T47D (cell line): Measurements from ENCODE around the gene SLC7A14.

Experiments used
- DNase-seq, 2 experiments: peaks; one replicate each; pipeline versions ENCODE4 v3.0.0 to v3.0.0-alpha.2; 2011 to 2012; ENCODE audit warnings: low read depth in 1 of 2, low spot score in 1 of 2
- JUND ChIP-seq: IDR thresholded peaks from 2 replicates; pipeline ENCODE4 v1.6.1; 2012; ENCODE audit warnings: low read depth
- in situ Hi-C: cut with HindIII; loops from 2 replicates; pipeline ENCODE4 v1.10.0; 2016; ENCODE audit warnings: low sequenced_read_pairs, low pct_unique_long_range_greater_than_20kb

Gene SLC7A14

GRCh38 chr3:170585937-170586310 lies at the start of gene SLC7A14:
SLC7A14 (minus strand) TSS chr3:170586075; CDS start chr3:170526936, 59,139 bp downstream.
- no peak for DNase-seq
- TF ChIP-seq JUND, result no peak
- in situ Hi-C loops, result no loop called here

- TF ChIP-seq JUND, result no peak
- DNase-seq, result no peak
- in situ Hi-C loops, result no loop called here
Measured at GRCh38 chr3:170635385-170635735, 49.5 kb upstream of the SLC7A14 start.

DNA sequence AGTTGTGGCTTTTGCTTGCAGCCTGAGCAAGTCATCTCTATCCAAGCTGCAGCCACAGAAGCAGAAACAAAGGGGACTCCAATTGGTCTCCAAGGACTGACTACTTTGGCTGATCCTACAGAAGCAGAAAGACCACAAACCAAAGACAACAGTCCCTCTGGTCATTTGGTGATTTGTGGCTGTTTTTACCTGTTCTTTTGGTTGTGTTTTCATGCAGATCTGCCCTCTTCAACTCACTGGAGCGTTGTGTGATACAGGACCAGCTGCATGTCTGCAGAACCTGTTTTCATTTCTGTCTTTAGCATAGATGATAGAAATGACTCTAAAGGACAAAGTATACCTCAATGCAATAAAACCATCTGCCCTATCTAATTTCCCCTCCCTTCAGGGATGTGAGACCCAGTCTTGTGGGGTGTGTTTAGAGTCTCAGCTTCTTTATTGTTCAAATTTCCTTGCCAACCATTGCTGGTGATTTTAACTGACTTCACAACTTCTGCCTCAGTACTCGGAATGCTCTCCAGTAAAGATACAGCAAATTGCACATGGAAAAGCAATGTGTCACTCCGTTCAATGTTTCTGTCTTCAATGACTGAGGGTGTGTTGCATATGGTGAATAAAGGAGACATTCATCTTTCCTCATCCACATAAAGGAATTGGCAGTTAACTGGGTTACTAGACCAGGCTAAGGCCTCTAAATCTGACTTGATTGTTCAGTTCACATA lies 48.9 kb upstream of the SLC7A14 start:
- in situ Hi-C loops, result no loop called here
- DNase-seq, result no peak

DNA sequence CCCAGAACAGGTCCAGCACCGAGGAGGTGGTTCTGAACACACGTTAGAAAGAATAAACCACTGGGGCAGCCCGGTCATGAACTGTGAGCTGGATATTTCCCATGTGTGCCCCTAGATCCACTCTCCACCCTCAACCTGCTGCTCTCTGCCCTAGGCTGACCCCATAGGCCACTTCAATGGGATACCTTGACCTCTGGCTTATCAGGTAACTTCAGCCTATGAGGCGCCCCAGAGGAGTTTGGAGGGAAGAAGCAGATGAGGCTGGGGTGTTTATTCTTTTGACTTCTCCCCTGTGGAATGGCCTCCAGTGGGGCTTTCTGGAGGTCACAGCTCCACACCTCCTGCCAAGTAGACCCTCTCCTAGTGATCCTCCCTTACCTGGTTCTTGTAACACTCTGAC lies 47.7 kb upstream of the SLC7A14 start:
- in situ Hi-C loops, result no loop called here
- no peak for DNase-seq
- TF ChIP-seq JUND, result no peak

More for the DNA sequence above, 48.9 kb upstream of the SLC7A14 start:
- TF ChIP-seq JUND, result no peak

DNA sequence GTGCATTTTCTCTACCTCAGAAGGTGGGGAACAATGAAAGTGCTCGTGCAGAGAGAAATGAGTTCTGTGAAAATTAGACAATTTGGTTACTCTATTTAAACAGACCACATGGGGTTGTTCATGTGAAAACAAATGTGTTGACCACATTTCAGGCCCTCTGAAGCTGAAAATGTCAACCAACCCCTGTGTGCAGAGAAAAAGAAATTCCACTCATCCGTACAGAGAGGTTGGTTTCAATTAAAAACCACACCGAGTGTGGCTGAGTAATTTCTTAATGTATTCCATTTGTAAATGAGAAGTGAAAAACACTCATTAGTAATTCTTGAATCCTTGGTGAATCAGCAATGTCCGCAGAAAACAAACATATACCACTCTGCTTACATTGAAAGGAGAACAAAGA lies 46.9 kb upstream of the SLC7A14 start:
- DNase-seq, result no peak
- TF ChIP-seq JUND, result no peak
- in situ Hi-C loops, result no loop called here

GRCh38 chr3:170631755-170632488 lies 46.0 kb upstream of the SLC7A14 start:
- in situ Hi-C loops, result no loop called here
- TF ChIP-seq JUND, result no peak
- DNase-seq, result no peak

DNA sequence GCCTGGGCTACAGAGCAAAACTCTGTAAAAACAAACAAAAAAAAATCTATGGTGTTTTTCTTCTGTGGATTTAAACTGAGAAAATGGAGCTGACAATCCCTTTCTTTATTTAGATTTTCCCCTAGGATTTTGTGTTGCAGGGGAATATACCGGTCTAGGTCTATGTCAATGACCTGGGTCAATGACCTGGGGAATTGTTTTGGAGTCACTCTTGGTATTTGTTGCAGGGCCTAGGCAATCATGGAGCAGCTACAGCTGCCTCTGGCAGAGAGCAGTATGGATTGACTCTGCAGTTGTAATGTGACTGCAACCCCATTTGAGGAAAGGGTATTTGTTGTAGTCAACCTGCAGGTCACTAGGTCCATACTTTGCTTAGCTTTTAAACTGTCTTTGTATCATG lies 37.6 kb upstream of the SLC7A14 start:
- in situ Hi-C loops, result no loop called here
- no peak for TF ChIP-seq JUND

DNA sequence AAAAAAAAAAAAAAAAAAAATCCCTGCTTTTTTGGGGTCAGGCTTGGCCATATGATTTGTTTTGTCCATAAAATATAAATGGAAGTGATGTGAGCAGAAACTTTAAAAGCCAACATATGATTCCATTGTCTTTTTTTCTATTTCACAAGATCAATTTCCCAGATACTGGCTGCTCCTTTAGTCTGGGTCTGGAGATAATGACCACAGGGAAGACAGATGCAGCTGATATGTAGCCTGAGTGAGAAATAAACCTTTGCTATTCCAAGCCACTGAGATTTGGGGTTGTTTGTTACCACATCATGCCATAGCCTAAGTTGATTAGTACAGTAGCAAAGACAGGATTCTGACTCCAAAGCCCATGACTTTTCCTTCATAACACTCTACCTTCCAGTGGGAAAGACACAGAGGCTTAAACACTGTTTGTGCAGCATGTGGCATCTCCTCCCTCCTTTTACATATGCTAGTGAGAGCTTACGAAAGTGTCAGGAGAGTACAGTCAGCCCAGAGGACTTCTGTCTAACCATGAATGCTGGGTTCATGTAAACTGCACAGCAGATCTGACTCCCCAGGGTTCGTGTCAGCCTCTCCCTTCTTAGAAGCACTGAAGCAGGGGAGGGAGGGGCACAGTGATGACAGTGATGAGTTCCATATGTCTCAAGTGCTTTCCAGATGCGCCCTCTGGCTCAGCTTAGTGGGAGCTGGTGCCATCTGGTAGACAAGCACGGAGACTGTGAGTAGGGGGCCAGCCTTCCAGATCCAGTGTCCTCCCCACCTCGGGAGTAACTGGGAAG lies 36.7 kb upstream of the SLC7A14 start:
- in situ Hi-C loops, result no loop called here
- no peak for DNase-seq

More for the DNA sequence above, 37.6 kb upstream of the SLC7A14 start:
- no peak for DNase-seq

DNA sequence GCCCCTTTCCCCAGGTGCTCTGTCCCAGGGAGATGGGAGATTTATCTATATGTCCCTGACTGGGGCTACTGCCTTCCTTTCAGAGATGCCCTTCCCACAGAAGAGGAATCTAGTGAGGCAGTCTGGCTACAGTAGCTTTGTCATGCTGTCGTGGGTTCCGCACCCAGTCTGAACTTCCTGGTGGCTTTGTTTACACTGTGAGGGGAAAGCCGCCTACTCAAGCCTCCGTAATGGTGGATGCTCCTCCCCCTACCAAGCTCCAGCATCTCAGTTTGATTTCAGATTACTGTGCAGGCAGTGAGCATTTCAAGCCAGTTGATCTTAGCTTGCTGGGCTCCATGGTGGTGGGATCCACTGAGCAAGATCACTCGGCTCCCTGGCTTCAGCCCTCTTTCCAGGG lies 35.4 kb upstream of the SLC7A14 start:
- DNase-seq, result peak in 1 of 2 experiments; percentile 37
- in situ Hi-C loops, result no loop called here
- TF ChIP-seq JUND, result no peak

More for the DNA sequence above, 36.7 kb upstream of the SLC7A14 start:
- TF ChIP-seq JUND, result no peak

- peak; percentile 43 to 62 for DNase-seq
- no peak for TF ChIP-seq JUND
- in situ Hi-C loops, result no loop called here
Measured at GRCh38 chr3:170614214-170614966, 28.5 kb upstream of the SLC7A14 start.

DNA sequence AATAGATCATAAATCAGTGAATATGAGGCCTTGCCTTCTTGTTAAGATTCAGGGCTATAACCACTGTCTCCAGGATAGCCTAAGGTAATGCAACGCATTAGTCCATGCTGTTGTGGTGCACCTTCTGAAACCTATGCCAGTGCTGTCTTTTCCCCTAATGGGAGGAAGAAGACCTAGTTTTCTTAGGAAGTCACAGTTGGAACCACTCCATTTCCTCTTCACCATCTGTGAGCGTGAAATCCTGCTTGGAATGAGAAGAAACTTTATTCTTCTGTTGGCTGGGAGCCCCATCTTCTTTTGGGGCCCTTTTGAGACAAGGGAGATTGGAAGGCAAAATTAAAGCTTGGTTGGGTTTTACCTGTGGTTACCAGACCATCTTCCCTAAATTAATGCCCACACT lies 25.9 kb upstream of the SLC7A14 start:
- in situ Hi-C loops, result no loop called here
- no peak for TF ChIP-seq JUND
- DNase-seq, result no peak

GRCh38 chr3:170610321-170610884 lies 24.5 kb upstream of the SLC7A14 start:
- in situ Hi-C loops, result no loop called here
- TF ChIP-seq JUND, result no peak
- no peak for DNase-seq
